ENCODE data around the gene EPN3.

The EPN3 gene

DNA sequence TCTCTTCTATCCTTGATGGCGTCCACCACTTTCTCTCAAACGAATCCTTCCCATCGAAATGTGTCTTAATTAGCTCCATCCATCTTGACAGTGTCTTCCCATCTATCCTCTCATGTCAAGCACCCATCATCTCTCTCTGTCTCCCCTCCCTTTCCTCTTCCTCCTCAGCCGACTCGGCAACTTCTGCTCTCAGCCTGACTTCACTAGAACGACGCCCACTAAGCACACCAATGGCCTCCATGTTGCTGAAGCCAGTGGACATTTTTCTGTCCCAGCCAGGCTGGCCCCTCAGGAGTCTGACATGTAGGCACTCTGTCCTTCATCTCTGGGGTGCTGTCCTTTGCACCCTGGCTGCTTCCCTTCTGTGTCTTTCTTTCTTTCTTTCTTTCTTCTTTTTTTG, 12.0 kb downstream of the EPN3 start:
- POLR2A ChIA-PET (ENCODE audit: low non-redundant PET): no interaction called here
- no peak for DNase-seq (ENCODE audit: low spot score)
- CTCF ChIA-PET: interaction anchor here (0.6 to 1.1 kb wide), 2 partner anchors 22 to 61 kb away, joined by 3 to 4 read pairs; no protein-coding TSS in a partner anchor
- TF ChIP-seq, protein P1, sequence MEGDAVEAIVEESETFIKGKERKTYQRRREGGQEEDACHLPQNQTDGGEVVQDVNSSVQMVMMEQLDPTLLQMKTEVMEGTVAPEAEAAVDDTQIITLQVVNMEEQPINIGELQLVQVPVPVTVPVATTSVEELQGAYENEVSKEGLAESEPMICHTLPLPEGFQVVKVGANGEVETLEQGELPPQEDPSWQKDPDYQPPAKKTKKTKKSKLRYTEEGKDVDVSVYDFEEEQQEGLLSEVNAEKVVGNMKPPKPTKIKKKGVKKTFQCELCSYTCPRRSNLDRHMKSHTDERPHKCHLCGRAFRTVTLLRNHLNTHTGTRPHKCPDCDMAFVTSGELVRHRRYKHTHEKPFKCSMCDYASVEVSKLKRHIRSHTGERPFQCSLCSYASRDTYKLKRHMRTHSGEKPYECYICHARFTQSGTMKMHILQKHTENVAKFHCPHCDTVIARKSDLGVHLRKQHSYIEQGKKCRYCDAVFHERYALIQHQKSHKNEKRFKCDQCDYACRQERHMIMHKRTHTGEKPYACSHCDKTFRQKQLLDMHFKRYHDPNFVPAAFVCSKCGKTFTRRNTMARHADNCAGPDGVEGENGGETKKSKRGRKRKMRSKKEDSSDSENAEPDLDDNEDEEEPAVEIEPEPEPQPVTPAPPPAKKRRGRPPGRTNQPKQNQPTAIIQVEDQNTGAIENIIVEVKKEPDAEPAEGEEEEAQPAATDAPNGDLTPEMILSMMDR (conservative IDR thresholded peaks at IDR 0.05; ENCODE audit: low read depth): no peak
- H3K27ac ChIP-seq: no peak overlapping the region

DNA sequence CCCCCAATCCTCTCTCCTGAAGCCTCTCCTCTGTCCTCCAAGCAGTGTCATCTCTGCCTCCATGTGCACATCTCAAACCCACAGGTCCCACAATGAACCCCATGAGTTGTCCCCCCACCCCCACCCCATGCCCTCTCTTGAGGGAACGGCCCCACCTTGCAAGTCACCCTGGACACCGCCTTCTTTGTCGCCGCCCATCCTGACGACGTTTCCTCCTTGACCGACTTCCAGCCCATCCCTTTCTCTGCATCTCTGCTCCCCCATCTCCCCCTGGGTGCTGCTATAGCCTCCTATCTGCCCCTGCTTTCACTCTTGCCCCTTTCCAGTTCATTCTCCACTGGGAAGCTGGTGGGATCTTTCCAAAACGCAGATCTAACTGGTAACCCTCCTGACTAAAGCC, 12.8 kb downstream of the EPN3 start:
- DNase-seq (ENCODE audit: low spot score): no peak
- H3K27ac ChIP-seq: no peak overlapping the region
- TF ChIP-seq, protein P1 (conservative IDR thresholded peaks at IDR 0.05; ENCODE audit: low read depth): no peak
- POLR2A ChIA-PET (ENCODE audit: low non-redundant PET): no interaction called here
- CTCF ChIA-PET: interaction anchor here (0.6 to 0.7 kb wide), 2 partner anchors 81 to 318 kb away, joined by 3 read pairs; no protein-coding TSS in a partner anchor

DNA sequence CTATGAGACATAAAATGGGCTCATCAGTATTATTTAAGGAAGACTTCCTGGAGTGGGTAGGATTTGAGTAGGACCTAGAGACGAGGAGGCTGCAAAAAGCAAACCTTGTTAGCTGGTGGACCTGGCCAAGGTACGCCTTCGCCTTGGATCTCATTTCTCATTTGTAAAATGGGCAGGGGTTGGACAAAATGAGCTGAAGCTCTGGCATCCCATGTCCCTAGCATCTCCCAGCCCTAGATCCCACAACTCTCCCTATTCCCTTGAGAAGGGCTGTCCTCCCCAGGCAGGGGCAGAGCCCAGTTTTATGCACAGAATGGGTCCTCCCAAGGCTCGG, 14.1 kb downstream of the EPN3 start:
- POLR2A ChIA-PET (ENCODE audit: low non-redundant PET): no interaction called here
- TF ChIP-seq, protein P1 (conservative IDR thresholded peaks at IDR 0.05; ENCODE audit: low read depth): no peak
- H3K27ac ChIP-seq: peak overlapping the region; percentile 83

DNA sequence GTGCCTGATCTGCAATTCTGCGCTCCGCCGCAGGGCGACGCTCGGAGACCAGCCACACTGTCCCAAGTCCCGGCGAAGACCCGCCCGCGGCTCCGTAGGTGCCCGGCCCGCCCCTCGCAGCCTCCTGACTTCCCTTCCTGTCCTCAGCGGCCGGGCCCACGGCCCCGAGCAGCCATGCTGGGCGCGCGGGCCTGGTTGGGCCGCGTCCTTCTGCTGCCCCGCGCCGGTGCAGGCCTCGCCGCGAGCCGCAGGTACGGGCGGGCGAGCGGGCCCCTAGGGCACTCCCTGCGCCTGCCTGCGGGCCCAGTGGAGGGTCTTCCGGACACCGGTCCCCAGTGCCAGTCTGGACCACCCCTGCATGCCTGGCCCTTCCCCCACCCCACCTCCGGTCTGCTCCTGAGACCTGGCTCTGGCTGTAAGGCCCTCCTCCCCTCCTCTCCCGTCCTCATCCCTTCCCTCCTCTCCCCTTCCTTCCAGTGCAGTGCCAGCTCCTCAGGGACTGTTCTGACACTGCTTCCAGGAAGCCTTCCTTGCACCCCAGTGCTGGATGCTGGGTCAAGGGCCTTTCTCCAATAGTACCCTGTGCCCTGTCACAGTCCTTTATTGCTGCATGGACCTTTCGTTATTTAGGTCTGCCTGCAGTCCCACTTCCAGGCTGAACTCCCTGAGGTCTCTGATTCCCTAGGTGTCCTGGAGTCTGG, 14.7 kb downstream of the EPN3 start, which contains the start of gene SPATA20:
Gene SPATA20, plus strand, starts transcription at position 140 of the 701 bp plus-strand sequence. Its CDS starts 35 bp downstream, at position 175.
- peak within 1 kb of the TSS; percentile 83 for H3K27ac ChIP-seq
- POLR2A ChIA-PET (ENCODE audit: low non-redundant PET): no interaction called here

More for the DNA sequence above, 14.1 kb downstream of the EPN3 start:
- DNase-seq (ENCODE audit: low spot score): no peak
- CTCF ChIA-PET: interaction anchor here (0.5 to 1.0 kb wide), 7 partner anchors 28 to 210 kb away, joined by 3 to 12 read pairs (median 4); no protein-coding TSS in a partner anchor

DNA sequence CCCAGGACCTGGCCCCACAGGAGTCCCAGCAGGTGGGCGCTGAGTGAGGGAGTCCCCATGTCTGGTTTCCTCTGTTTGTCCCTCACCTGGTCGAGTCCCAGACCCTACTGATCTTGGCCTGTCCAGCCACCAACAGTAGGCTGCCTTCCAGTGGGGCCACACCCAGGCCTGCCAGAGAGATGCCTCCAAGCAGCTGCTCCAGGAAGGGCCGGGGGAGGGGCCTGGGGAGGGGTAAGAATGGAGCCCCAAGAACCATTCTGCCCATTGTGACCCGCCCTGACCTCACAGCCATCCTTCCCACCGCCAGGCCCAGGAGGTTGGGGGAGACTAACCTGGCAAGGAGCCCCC, 15.2 kb downstream of the EPN3 start:
- ChIA-PET CTCF (interaction anchor here (0.6 to 1.0 kb wide), 2 partner anchors 74 to 78 kb away, joined by 3 to 4 read pairs; no protein-coding TSS in a partner anchor), POLR2A (ENCODE audit: low non-redundant PET) (interaction anchor here (0.7 kb wide), 1 partner anchor 41 kb away, joined by 3 read pairs; no protein-coding TSS in a partner anchor)
- TF ChIP-seq, protein P1 (conservative IDR thresholded peaks at IDR 0.05; ENCODE audit: low read depth): no peak
- DNase-seq (ENCODE audit: low spot score): no peak
- peak overlapping the region; percentile 83 for H3K27ac ChIP-seq

More for the DNA sequence above, 14.7 kb downstream of the EPN3 start, which contains the start of gene SPATA20:
- CTCF ChIA-PET: interaction anchor here (0.8 to 1.0 kb wide), 4 partner anchors 28 to 209 kb away, joined by 3 to 4 read pairs (median 3); no protein-coding TSS in a partner anchor
- TF ChIP-seq, protein P1 (conservative IDR thresholded peaks at IDR 0.05; ENCODE audit: low read depth): peak; percentile 99
- peak; percentile 84 for DNase-seq (ENCODE audit: low spot score)

DNA sequence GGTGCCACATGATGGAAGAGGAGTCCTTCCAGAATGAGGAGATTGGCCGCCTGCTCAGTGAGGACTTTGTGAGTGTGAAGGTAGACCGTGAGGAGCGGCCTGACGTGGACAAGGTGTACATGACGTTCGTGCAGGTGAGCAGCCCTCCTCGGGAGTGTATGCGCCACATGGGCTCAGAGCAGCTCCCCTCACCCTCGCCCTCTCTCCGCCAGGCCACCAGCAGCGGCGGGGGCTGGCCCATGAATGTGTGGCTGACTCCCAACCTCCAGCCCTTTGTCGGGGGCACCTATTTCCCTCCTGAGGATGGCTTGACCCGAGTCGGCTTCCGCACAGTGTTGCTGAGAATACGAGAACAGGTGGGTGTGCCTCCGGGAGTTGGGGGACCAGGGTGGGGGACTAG, 16.3 kb downstream of the EPN3 start:
- TF ChIP-seq, protein P1 (conservative IDR thresholded peaks at IDR 0.05; ENCODE audit: low read depth): no peak
- CTCF ChIA-PET: interaction anchor here (0.6 to 1.0 kb wide), 3 partner anchors 78 to 152 kb away, joined by 3 to 4 read pairs (median 3); partner anchors contain the start of gene LRRC59
- POLR2A ChIA-PET (ENCODE audit: low non-redundant PET): no interaction called here
- no peak for DNase-seq (ENCODE audit: low spot score)
- peak overlapping the region; percentile 83 for H3K27ac ChIP-seq

Measured in RWPE1 (cell line).